ENCODE results near the gene FGFR1OP2. TPM values are rescaled to one million over a fixed set of nuclear protein-coding genes. Genes with fewer than 3 reads are reported as not detected.

Gene FGFR1OP2
- polyA plus RNA-seq, 1 of the 3 experiments (the other 2 are of a cell fraction), result 20.6 TPM

Other genes starting within 250 kb of the FGFR1OP2 start
- gene ITPR2, start 105.3 kb upstream of the FGFR1OP2 start, polyA plus RNA-seq (2012; rRNA removed), result 2.3 and 3.0 TPM in 2 replicates
- 7.2 and 9.7 TPM in 2 replicates for gene INTS13, start 489 bp upstream of the FGFR1OP2 start, polyA plus RNA-seq (2012; rRNA removed)
- gene TM7SF3, start 75.9 kb downstream of the FGFR1OP2 start, polyA plus RNA-seq (2012; rRNA removed), result 72.1 and 121 TPM in 2 replicates
- 13.9 and 19.4 TPM in 2 replicates for gene MED21, start 84.1 kb downstream of the FGFR1OP2 start, polyA plus RNA-seq (2012; rRNA removed)
- not detected in 2 replicates for gene C12orf71, start 144.1 kb downstream of the FGFR1OP2 start, polyA plus RNA-seq (2012; rRNA removed)

Data from SK-N-SH (cell line).